Measurements from ENCODE around the gene TBC1D9B. TPM values are rescaled to one million over a fixed set of nuclear protein-coding genes. Genes with fewer than 3 reads are reported as not detected.

Gene TBC1D9B
- total RNA-seq, 1 experiment from 2014 or later = 66.0 TPM

DNA sequence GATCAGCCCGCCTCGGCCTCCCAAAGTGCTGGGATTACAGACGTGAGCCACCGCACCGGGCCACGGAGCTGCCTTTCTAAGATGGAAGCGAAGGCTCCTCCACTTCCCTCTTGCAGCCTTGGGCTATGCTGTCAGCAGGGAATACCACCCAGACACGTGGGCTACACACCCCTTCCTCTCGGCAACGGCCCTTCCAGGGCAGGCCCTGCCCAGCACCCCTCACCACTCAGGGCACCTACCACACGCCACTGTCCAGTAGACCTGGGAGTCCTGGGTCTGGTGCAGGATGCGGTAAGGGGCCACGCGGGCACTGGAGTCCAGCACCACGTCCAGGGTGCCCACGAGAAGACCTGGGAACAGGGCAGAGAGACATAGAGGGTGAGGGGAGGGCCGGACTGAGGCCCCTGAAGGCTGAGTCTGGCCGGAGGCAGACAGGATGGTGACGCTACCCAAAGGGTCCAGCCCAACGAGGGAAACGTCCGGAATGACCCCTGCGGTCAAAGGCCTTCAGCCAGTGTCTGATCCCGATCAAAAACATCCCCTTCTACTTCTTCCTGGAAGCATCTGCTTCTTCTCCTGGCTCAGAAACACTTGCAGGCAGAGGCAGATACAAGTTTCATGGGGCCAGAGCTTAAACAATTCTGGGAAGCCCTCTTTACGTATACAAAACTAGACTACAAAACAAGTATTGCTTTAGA is 3.1 kb downstream of the TBC1D9B start:
- Histone ChIP-seq H3K4me2 (ENCODE audit: low read depth, low read length, poor library complexity, severe bottlenecking) (no peak overlapping the region), H3K9me3 (ENCODE audit: low read length) (no peaks in the 10 kb centered on the region), H3K27me3 (ENCODE audit: low read length) (no peaks in the 10 kb centered on the region), H4K20me1 (ENCODE audit: insufficient read depth, low read depth, low read length) (peaks cover 6% of the 10 kb centered on the region; the same call in 1 of the 2 replicates), H3K9ac (ENCODE audit: low read length) (no peak overlapping the region), H3K36me3 (ENCODE audit: insufficient read depth, low read length) (peaks cover 8% of the 10 kb centered on the region), H3K9me2 (replicated peaks; ENCODE audit: insufficient read depth, low read length) (no peaks in the 10 kb centered on the region), H3K4me1 (ENCODE audit: low read length) (peaks cover 19% of the 10 kb centered on the region), H2AFZ (ENCODE audit: low read length) (no peak overlapping the region), H3K27ac (ENCODE audit: low read length) (no peak overlapping the region), H3K79me2 (ENCODE audit: low read length) (peaks cover 45% of the 10 kb centered on the region), H3K4me3 (ENCODE audit: low read length) (no peak overlapping the region)
- DNase-seq = no peak

DNA sequence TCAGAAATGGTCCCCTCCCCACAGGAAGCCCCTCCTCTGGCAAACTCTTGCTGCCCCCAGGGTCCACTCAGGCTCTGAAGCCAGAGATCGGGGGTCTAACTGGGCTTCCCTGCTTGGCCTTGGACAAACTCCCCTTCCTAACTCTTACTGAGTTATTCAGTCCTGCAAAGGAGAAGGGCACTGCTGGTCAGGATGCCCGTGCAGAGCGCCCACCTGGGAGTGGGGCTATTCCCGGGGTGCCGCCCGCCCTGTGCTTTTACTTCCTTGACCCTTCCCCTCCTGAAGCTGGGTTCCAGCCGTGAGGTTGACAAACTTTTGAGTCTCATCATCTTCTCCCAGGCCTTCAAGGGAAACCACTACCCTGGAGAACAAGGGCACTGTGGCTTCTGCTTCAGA is 4.9 kb downstream of the TBC1D9B start:
- DNase-seq = no peak
- peaks cover 10% of the 10 kb centered on the region for H3K4me1 ChIP-seq (ENCODE audit: low read length)
- H2AFZ ChIP-seq (ENCODE audit: low read length) = no peak overlapping the region
- H3K9me3 ChIP-seq (ENCODE audit: low read length) = no peaks in the 10 kb centered on the region
- H3K9ac ChIP-seq (ENCODE audit: low read length) = no peak overlapping the region
- no peak overlapping the region for H3K4me2 ChIP-seq (ENCODE audit: low read depth, low read length, poor library complexity, severe bottlenecking)
- no peak overlapping the region for H3K4me3 ChIP-seq (ENCODE audit: low read length)
- peaks cover 45% of the 10 kb centered on the region for H3K79me2 ChIP-seq (ENCODE audit: low read length)
- no peaks in the 10 kb centered on the region for H3K9me2 ChIP-seq (replicated peaks; ENCODE audit: insufficient read depth, low read length)
- H4K20me1 ChIP-seq (ENCODE audit: insufficient read depth, low read depth, low read length) = peaks cover 6% of the 10 kb centered on the region; the same call in 1 of the 2 replicates
- H3K36me3 ChIP-seq (ENCODE audit: insufficient read depth, low read length) = peaks cover 18% of the 10 kb centered on the region
- no peaks in the 10 kb centered on the region for H3K27me3 ChIP-seq (ENCODE audit: low read length)
- no peak overlapping the region for H3K27ac ChIP-seq (ENCODE audit: low read length)

DNA sequence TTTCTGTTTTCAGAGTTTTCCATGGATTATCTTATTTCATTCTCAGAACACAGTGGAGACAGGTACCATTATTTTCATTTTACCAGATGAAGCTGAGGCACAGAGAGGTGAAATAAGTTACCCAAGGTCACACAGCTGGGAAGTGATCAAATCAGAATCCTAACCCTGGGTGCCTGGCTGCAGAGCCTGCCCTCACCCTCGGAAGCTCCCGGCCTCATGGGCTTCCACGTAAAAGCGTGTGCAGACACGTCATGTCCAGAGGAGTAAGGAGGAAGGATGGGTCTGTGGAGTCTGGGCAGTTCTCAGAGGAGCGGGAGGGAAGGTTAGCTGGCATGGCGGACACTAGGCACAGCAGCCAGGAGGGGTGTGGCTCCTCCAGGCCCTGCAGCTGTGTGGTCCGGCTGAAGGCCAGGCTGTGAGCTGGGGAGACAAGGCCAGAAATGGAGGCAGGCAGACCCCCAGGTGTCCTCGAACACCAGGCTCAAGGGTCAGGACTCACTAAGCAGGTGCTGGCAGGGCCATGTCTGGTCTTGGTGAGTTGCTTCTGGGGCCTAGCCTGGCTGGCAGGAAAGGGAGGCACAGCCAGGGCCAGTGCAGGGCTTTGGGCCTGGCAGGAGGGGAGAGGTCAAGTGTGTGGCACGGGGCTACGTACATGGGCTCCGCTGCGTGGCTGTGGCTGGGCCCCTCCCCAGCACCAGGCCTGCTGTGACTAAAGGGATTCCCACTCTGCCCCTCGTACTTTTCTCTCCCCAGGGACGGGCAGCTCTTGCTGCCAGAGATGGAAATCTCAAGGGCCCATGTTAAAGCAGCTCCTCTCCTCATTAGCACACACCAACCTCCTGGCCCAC is 5.6 kb downstream of the TBC1D9B start:
- Histone ChIP-seq H3K36me3 (ENCODE audit: insufficient read depth, low read length) (peaks cover 21% of the 10 kb centered on the region), H4K20me1 (ENCODE audit: insufficient read depth, low read depth, low read length) (peaks cover 6% of the 10 kb centered on the region; the same call in 1 of the 2 replicates), H3K27me3 (ENCODE audit: low read length) (no peaks in the 10 kb centered on the region), H3K4me2 (ENCODE audit: low read depth, low read length, poor library complexity, severe bottlenecking) (no peak overlapping the region), H3K27ac (ENCODE audit: low read length) (no peak overlapping the region), H3K79me2 (ENCODE audit: low read length) (peaks cover 44% of the 10 kb centered on the region), H3K4me3 (ENCODE audit: low read length) (no peak overlapping the region), H3K4me1 (ENCODE audit: low read length) (peaks cover 10% of the 10 kb centered on the region), H3K9me3 (ENCODE audit: low read length) (no peaks in the 10 kb centered on the region), H3K9ac (ENCODE audit: low read length) (no peak overlapping the region), H2AFZ (ENCODE audit: low read length) (no peak overlapping the region), H3K9me2 (replicated peaks; ENCODE audit: insufficient read depth, low read length) (no peaks in the 10 kb centered on the region)
- no peak for DNase-seq

DNA sequence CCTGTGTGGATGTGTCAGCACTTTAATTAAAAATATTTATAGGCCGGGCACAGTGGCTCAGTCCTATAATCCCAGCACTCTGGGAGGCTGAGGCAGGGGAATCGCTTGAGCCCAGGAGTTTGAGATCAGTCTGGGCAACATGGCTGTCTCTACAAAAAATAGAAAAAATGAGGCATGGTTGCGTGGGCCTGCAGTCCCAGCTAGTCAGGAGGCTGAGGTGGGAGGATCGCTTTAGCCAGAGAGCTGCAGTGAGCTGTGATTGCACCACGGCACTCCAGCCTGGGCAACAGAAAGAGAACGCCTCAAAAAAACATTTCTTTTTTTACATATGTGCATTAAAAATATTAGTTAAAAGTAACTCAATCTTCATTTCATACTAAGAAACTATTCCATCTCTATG is 6.2 kb downstream of the TBC1D9B start:
- Histone ChIP-seq H3K4me2 (ENCODE audit: low read depth, low read length, poor library complexity, severe bottlenecking) (no peak overlapping the region), H3K27ac (ENCODE audit: low read length) (no peak overlapping the region), H4K20me1 (ENCODE audit: insufficient read depth, low read depth, low read length) (peaks cover 6% of the 10 kb centered on the region; the same call in 1 of the 2 replicates), H3K9me2 (replicated peaks; ENCODE audit: insufficient read depth, low read length) (no peaks in the 10 kb centered on the region), H3K4me3 (ENCODE audit: low read length) (no peak overlapping the region), H3K27me3 (ENCODE audit: low read length) (no peaks in the 10 kb centered on the region), H3K79me2 (ENCODE audit: low read length) (peaks cover 37% of the 10 kb centered on the region), H3K9me3 (ENCODE audit: low read length) (no peaks in the 10 kb centered on the region), H3K36me3 (ENCODE audit: insufficient read depth, low read length) (peaks cover 21% of the 10 kb centered on the region), H2AFZ (ENCODE audit: low read length) (no peak overlapping the region), H3K9ac (ENCODE audit: low read length) (no peak overlapping the region), H3K4me1 (ENCODE audit: low read length) (peaks cover 5% of the 10 kb centered on the region)
- DNase-seq = no peak

DNA sequence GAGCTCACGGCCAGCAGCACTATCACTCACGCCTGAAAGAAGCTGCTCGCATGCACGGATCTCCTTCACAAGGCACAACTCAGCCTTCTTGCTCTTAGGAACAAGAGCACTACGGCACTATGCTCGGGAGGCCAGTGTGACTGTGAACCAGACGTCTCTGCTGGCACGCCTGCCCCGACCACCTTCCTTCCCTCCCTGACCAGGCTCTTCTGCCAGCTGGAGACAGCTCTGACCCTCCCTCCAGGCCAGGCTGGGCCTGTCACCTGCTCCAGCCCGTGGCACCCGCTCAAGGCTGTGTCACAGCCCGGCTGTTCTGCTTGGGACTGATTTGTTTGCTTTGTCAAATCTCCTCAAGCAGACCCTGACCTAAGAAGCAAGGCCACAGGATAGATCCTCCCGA is 7.0 kb downstream of the TBC1D9B start:
- Histone ChIP-seq H3K27me3 (ENCODE audit: low read length) (no peaks in the 10 kb centered on the region), H3K4me3 (ENCODE audit: low read length) (no peak overlapping the region), H4K20me1 (ENCODE audit: insufficient read depth, low read depth, low read length) (peaks cover 6% of the 10 kb centered on the region; the same call in 1 of the 2 replicates), H2AFZ (ENCODE audit: low read length) (no peak overlapping the region), H3K9me3 (ENCODE audit: low read length) (no peaks in the 10 kb centered on the region), H3K9me2 (replicated peaks; ENCODE audit: insufficient read depth, low read length) (no peaks in the 10 kb centered on the region), H3K79me2 (ENCODE audit: low read length) (peaks cover 29% of the 10 kb centered on the region), H3K4me2 (ENCODE audit: low read depth, low read length, poor library complexity, severe bottlenecking) (no peak overlapping the region), H3K36me3 (ENCODE audit: insufficient read depth, low read length) (peaks cover 21% of the 10 kb centered on the region), H3K4me1 (ENCODE audit: low read length) (no peaks in the 10 kb centered on the region), H3K27ac (ENCODE audit: low read length) (no peak overlapping the region), H3K9ac (ENCODE audit: low read length) (no peak overlapping the region)
- DNase-seq = no peak

DNA sequence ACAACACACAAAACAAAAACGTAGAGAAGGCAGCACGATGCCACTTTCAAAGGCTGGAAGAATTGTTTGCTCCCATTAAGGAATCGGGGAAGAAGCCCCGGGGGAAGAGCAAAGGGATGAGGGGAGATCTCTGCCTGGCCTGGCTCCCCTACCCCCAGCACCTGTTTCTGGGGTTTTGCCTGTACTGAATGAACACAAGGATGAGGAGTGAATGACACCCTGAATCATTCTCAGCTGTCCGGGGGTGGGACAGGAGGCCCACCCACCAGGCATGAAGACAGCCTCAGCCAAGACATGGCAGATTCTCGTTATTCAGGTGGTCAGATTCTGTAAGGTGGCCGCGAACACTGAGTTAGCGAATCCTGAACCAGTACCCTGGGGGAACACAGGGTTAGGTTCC is 7.5 kb downstream of the TBC1D9B start:
- Histone ChIP-seq H3K4me3 (ENCODE audit: low read length) (no peak overlapping the region), H3K27ac (ENCODE audit: low read length) (no peak overlapping the region), H3K36me3 (ENCODE audit: insufficient read depth, low read length) (peaks cover 25% of the 10 kb centered on the region), H2AFZ (ENCODE audit: low read length) (no peak overlapping the region), H3K4me2 (ENCODE audit: low read depth, low read length, poor library complexity, severe bottlenecking) (no peak overlapping the region), H3K27me3 (ENCODE audit: low read length) (no peaks in the 10 kb centered on the region), H3K4me1 (ENCODE audit: low read length) (no peaks in the 10 kb centered on the region), H3K9ac (ENCODE audit: low read length) (no peak overlapping the region), H3K9me3 (ENCODE audit: low read length) (no peaks in the 10 kb centered on the region), H3K9me2 (replicated peaks; ENCODE audit: insufficient read depth, low read length) (no peaks in the 10 kb centered on the region), H4K20me1 (ENCODE audit: insufficient read depth, low read depth, low read length) (peaks cover 6% of the 10 kb centered on the region; the same call in 1 of the 2 replicates), H3K79me2 (ENCODE audit: low read length) (peaks cover 24% of the 10 kb centered on the region)
- DNase-seq = no peak

DNA sequence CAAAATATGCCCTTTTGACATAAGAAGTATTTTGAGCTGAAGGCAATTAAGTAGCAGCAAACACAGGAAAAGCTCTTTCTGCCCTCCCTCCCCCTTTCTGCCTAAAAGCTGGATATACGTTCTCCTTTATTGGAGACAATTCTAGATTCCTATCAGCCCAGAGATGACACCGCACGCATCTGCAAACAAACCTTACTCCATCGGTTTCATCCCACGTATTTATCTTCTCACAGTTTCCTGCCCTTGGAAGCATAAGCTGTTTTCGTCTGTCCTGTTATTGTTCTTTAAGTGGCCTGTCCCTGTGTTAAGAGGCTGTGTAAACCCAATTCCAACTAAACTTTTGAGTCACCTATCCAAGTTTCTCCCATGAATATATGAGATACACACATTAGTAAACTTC is 11.8 kb downstream of the TBC1D9B start:
- H3K27me3 ChIP-seq (ENCODE audit: low read length) = no peaks in the 10 kb centered on the region
- no peaks in the 10 kb centered on the region for H4K20me1 ChIP-seq (ENCODE audit: insufficient read depth, low read depth, low read length)
- H3K36me3 ChIP-seq (ENCODE audit: insufficient read depth, low read length) = peaks cover 27% of the 10 kb centered on the region
- H3K4me3 ChIP-seq (ENCODE audit: low read length) = no peak overlapping the region
- no peaks in the 10 kb centered on the region for H3K9me3 ChIP-seq (ENCODE audit: low read length)
- H3K4me1 ChIP-seq (ENCODE audit: low read length) = no peaks in the 10 kb centered on the region
- no peak overlapping the region for H3K9ac ChIP-seq (ENCODE audit: low read length)
- no peak overlapping the region for H3K27ac ChIP-seq (ENCODE audit: low read length)
- H2AFZ ChIP-seq (ENCODE audit: low read length) = no peak overlapping the region
- no peaks in the 10 kb centered on the region; the same call in 1 of the 2 replicates for H3K79me2 ChIP-seq (ENCODE audit: low read length)
- no peak overlapping the region for H3K4me2 ChIP-seq (ENCODE audit: low read depth, low read length, poor library complexity, severe bottlenecking)
- H3K9me2 ChIP-seq (replicated peaks; ENCODE audit: insufficient read depth, low read length) = no peaks in the 10 kb centered on the region
- no peak for DNase-seq

All from Karpas-422 (cell line).